Vagina (tissue), 2 donors: ENCODE measurements around the gene PGAP2. TPM values are rescaled to one million over a fixed set of nuclear protein-coding genes. Genes with fewer than 3 reads are reported as not detected.

Source experiments
- DNase-seq, 2 donors: peaks; one replicate each; pipeline ENCODE4 v3.0.0-alpha.2; 2017; ENCODE audit errors: extremely low spot score in 2 of 2
- H3K27ac ChIP-seq: fragments of 200-600 bp; sonication (generic); one replicate; pipeline ENCODE4 v1.5.1; 2019
- H3K27me3 ChIP-seq: fragments of 200-600 bp; sonication (generic); one replicate; pipeline ENCODE4 v1.5.1; 2019
- H3K36me3 ChIP-seq, 2 donors: fragments of 200-600 bp; sonication (generic); one replicate each; pipeline ENCODE4 v1.5.1; 2017 to 2019
- H3K4me1 ChIP-seq: fragments of 200-600 bp; sonication (generic); one replicate; pipeline ENCODE4 v1.5.1; 2019
- H3K4me3 ChIP-seq, 2 donors: fragments of 200-600 bp; sonication (generic); 1 replicate in 1 of 2; 2 replicates in 1 of 2; pipeline ENCODE4 v1.5.1; 2016 to 2019
- H3K9me3 ChIP-seq: fragments of 200-600 bp; sonication (generic); one replicate; pipeline ENCODE4 v1.5.1; 2019
- POLR2A ChIP-seq, 2 donors: fragments of 450-650 bp; IDR thresholded peaks; one replicate each; pipeline ENCODE4 v1.6.1; 2017; ENCODE audit warnings: antibody characterized with exemption in 2 of 2, mild to moderate bottlenecking in 2 of 2, moderate library complexity in 2 of 2
- POLR2AphosphoS5 ChIP-seq, 2 donors: sonication (generic); formaldehyde crosslinking; IDR thresholded peaks; one replicate each; pipeline ENCODE4 v1.9.0; 2017; ENCODE audit warnings: antibody characterized with exemption in 2 of 2, mild to moderate bottlenecking in 2 of 2, low read depth in 1 of 2; ENCODE audit not compliant: insufficient read depth in 1 of 2
- intact Hi-C: fragments of 100-400 bp; cut with DNase I; formaldehyde crosslinking; loops from one replicate; pipeline ENCODE4 v1.15.1; 2023
- small RNA-seq: library from RNA; depleted of rRNA; stranded (forward); fragments of <200 nt; gene quantifications from one replicate; pipeline ENCODE3, GENCODE V24; 2016
- total RNA-seq: library from RNA; depleted of rRNA; stranded (reverse); fragments of >200 nt; gene quantifications from one replicate; pipeline ENCODE4 v1.2.3, GENCODE V29; 2016
- TF ChIP-seq, protein P1 (sequence below), 3 experiments: fragments of 450-650 bp in 2 of 3; fragments of 200-600 bp in 1 of 3; sonication (generic) in 1 of 3; IDR thresholded peaks; one replicate each; pipeline ENCODE4 v1.5.1; 2017 to 2019; ENCODE audit warnings: antibody characterized with exemption in 3 of 3, mild to moderate bottlenecking in 2 of 3, moderate library complexity in 2 of 3

PGAP2 gene
- total RNA-seq, 1 donor from 2014 or later: 19.6 TPM

DNA sequence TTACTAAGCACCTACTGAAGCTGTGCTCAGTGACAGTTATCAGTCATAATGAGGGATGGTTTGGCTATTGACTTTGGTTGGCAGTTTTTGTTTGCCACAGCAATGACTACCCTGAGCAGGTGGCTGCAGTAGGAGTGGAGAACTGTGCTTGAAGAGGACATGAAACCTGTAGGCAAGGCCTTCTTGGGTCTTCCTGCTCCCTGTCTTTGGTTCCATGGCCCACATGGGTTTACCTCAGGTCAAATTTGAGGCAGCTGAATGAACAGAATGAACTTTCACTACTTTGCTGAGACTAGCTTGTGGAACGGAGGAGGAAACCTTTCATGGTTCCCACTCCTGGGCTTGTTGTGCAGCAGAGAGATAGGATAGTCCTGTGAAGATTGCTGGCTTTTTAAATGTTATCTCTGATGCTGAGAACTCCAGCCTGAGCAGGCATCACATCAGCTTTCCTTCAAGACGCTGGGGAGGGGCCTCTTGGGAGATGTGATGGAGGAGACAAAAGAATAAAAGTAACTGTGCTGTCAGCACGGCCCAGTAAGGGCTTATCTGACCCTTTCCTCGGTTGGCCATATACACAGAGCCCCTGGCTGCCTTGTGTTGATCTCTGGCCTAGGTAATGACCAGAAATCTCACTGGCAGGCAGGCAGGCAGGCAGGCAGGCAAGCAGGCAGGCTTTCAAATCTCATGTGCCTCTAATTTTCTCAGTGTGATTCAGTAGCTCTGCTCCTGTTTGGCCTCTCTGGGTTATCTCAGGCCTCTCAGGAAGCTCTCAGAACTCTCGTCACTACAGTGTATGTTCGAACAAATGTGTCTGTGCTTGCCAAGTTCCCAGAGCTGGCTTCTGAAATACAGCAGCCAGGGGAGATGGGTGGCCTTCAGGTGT, 59.1 kb downstream of the PGAP2 start:
- DNase-seq: no peak
- H3K36me3 ChIP-seq: no peaks in the 10 kb centered on the region
- intact Hi-C loops: no loop called here
- H3K27me3 ChIP-seq: no peaks in the 10 kb centered on the region
- no peak overlapping the region for H3K4me3 ChIP-seq
- H3K4me1 ChIP-seq: peaks cover 56% of the 10 kb centered on the region
- H3K9me3 ChIP-seq: no peaks in the 10 kb centered on the region
- H3K27ac ChIP-seq: peak overlapping the region; percentile 17
- TF ChIP-seq POLR2AphosphoS5 (IDR thresholded peaks at IDR 0.05; ENCODE audit: insufficient read depth in 1 of 2, low read depth in 1 of 2): no peak

DNA sequence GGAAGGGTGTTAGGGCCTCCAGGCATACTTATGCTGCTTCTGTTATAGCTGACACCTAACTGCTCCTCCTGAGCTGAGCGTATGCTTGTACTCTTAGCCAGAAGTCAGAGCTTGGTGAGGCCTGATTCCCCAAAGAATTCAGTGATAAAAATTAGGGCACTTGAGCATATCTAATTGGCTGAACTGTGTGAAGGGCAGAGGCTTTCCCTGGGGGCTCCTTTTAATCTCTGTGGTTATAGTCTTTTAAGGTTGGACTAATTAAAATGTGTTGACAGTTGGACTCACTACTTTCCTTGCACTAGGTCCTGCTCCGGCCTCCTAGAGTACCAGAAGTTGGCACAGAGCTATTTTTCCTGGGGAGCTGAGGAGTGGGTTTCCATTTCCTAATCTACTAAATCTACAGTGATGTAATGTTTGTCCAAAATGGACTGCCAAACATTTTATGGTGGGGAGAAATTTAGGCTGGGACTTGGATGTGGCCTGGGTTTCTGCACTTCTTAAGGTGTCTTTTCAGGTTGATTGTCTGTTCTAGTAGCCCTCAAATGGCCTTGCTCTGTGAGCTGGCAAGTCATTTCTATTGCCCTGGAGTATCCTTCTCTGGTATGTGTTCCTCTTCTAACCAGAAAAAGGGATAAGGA, 65.5 kb downstream of the PGAP2 start:
- Histone ChIP-seq H3K4me3 (no peak overlapping the region), H3K9me3 (no peaks in the 10 kb centered on the region), H3K27ac (no peak overlapping the region), H3K27me3 (no peaks in the 10 kb centered on the region), H3K4me1 (peaks cover 28% of the 10 kb centered on the region), H3K36me3 (no peaks in the 10 kb centered on the region)
- intact Hi-C loops: no loop called here
- TF ChIP-seq POLR2AphosphoS5 (IDR thresholded peaks at IDR 0.05; ENCODE audit: insufficient read depth in 1 of 2, low read depth in 1 of 2) (no peak), POLR2A (IDR thresholded peaks at IDR 0.05) (no peak)
- TF ChIP-seq, protein P1, sequence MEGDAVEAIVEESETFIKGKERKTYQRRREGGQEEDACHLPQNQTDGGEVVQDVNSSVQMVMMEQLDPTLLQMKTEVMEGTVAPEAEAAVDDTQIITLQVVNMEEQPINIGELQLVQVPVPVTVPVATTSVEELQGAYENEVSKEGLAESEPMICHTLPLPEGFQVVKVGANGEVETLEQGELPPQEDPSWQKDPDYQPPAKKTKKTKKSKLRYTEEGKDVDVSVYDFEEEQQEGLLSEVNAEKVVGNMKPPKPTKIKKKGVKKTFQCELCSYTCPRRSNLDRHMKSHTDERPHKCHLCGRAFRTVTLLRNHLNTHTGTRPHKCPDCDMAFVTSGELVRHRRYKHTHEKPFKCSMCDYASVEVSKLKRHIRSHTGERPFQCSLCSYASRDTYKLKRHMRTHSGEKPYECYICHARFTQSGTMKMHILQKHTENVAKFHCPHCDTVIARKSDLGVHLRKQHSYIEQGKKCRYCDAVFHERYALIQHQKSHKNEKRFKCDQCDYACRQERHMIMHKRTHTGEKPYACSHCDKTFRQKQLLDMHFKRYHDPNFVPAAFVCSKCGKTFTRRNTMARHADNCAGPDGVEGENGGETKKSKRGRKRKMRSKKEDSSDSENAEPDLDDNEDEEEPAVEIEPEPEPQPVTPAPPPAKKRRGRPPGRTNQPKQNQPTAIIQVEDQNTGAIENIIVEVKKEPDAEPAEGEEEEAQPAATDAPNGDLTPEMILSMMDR (IDR thresholded peaks at IDR 0.05): no peak
- no peak for DNase-seq

Small RNA genes within 50 kb of the gene (small RNA-seq; reads per million reads assigned to genes)
- gene RNU7-50P: not detected

Other genes starting within 250 kb of the PGAP2 start
- 3.2 TPM for gene ART5, start 166.6 kb upstream of the PGAP2 start, total RNA-seq
- not detected for gene ART1, start 163.4 kb upstream of the PGAP2 start, total RNA-seq
- gene CHRNA10, start 137.2 kb upstream of the PGAP2 start, total RNA-seq: not detected
- gene NUP98, start 11.0 kb upstream of the PGAP2 start, total RNA-seq: 110 TPM
- 107 TPM for gene RHOG, start 32.4 kb downstream of the PGAP2 start, total RNA-seq
- gene STIM1, start 47.1 kb downstream of the PGAP2 start, total RNA-seq: 68.8 TPM